ENCODE data around the gene CHRNA10. TPM values are rescaled to one million over a fixed set of nuclear protein-coding genes. Genes with fewer than 3 reads are reported as not detected.

CHRNA10 gene
- total RNA-seq, 1 experiment from 2014 or later, result 2.1 TPM

GRCh38 chr11:3700910-3701309, 29.7 kb upstream of the CHRNA10 start:
- no peak overlapping the region for H3K27ac ChIP-seq (ENCODE audit: low read depth, low read length, poor library complexity, severe bottlenecking)
- peaks cover 64% of the 10 kb centered on the region for H3K36me3 ChIP-seq (ENCODE audit: insufficient read depth, low read length, poor library complexity, severe bottlenecking)
- H3K4me3 ChIP-seq (ENCODE audit: low read depth, low read length, poor library complexity, severe bottlenecking), result no peak overlapping the region
- POLR2A ChIA-PET (ENCODE audit: low non-redundant PET), result no interaction called here
- BruUV-seq (replicated peaks), result no TSS peak
- CTCF ChIA-PET, result no interaction called here
- TF ChIP-seq CTCF (conservative IDR thresholded peaks at IDR 0.05; ENCODE audit: low read depth, low read length) (no peak), EZH2 (IDR thresholded peaks at IDR 0.05; ENCODE audit: borderline replicate concordance, low read depth, low read length, poor library complexity, severe bottlenecking) (no peak)
- no peaks in the 10 kb centered on the region for H3K27me3 ChIP-seq (replicated peaks; ENCODE audit: insufficient read depth, low read depth, low read length, poor library complexity)
- intact Hi-C loops (cut with micrococcal nuclease; ENCODE audit: unreplicated experiment), result no loop called here
- H3K4me1 ChIP-seq (ENCODE audit: insufficient read depth, low read length, poor library complexity, severe bottlenecking), result no peaks in the 10 kb centered on the region
- no peaks in the 10 kb centered on the region for H3K9me3 ChIP-seq (ENCODE audit: low read depth, low read length, poor library complexity, severe bottlenecking)
- no peak for DNase-seq (ENCODE audit: low spot score)

GRCh38 chr11:3700410-3700809, 29.2 kb upstream of the CHRNA10 start:
- ChIA-PET CTCF (no interaction called here), POLR2A (ENCODE audit: low non-redundant PET) (no interaction called here)
- Histone ChIP-seq H3K27ac (ENCODE audit: low read depth, low read length, poor library complexity, severe bottlenecking) (no peak overlapping the region), H3K27me3 (replicated peaks; ENCODE audit: insufficient read depth, low read depth, low read length, poor library complexity) (no peaks in the 10 kb centered on the region), H3K9me3 (ENCODE audit: low read depth, low read length, poor library complexity, severe bottlenecking) (no peaks in the 10 kb centered on the region), H3K4me1 (ENCODE audit: insufficient read depth, low read length, poor library complexity, severe bottlenecking) (no peaks in the 10 kb centered on the region), H3K36me3 (ENCODE audit: insufficient read depth, low read length, poor library complexity, severe bottlenecking) (peaks cover 59% of the 10 kb centered on the region), H3K4me3 (ENCODE audit: low read depth, low read length, poor library complexity, severe bottlenecking) (no peak overlapping the region)
- intact Hi-C loops (cut with micrococcal nuclease; ENCODE audit: unreplicated experiment), result no loop called here
- TF ChIP-seq CTCF (conservative IDR thresholded peaks at IDR 0.05; ENCODE audit: low read depth, low read length), result no peak
- TF ChIP-seq EZH2 (IDR thresholded peaks at IDR 0.05; ENCODE audit: borderline replicate concordance, low read depth, low read length, poor library complexity, severe bottlenecking), result no peak
- DNase-seq (ENCODE audit: low spot score), result no peak
- BruUV-seq (replicated peaks), result no TSS peak

GRCh38 chr11:3686751-3687150, 15.6 kb upstream of the CHRNA10 start:
- H3K9me3 ChIP-seq (ENCODE audit: low read depth, low read length, poor library complexity, severe bottlenecking), result no peaks in the 10 kb centered on the region
- H3K27me3 ChIP-seq (replicated peaks; ENCODE audit: insufficient read depth, low read depth, low read length, poor library complexity), result no peaks in the 10 kb centered on the region
- H3K27ac ChIP-seq (ENCODE audit: low read depth, low read length, poor library complexity, severe bottlenecking), result no peak overlapping the region
- intact Hi-C loops (cut with micrococcal nuclease; ENCODE audit: unreplicated experiment), result no loop called here
- H3K4me3 ChIP-seq (ENCODE audit: low read depth, low read length, poor library complexity, severe bottlenecking), result no peak overlapping the region
- peaks cover 72% of the 10 kb centered on the region for H3K36me3 ChIP-seq (ENCODE audit: insufficient read depth, low read length, poor library complexity, severe bottlenecking)
- no peak for DNase-seq (ENCODE audit: low spot score)
- BruUV-seq (replicated peaks), result no TSS peak
- CTCF ChIA-PET, result no interaction called here
- H3K4me1 ChIP-seq (ENCODE audit: insufficient read depth, low read length, poor library complexity, severe bottlenecking), result no peaks in the 10 kb centered on the region
- TF ChIP-seq CTCF (conservative IDR thresholded peaks at IDR 0.05; ENCODE audit: low read depth, low read length) (no peak), EZH2 (IDR thresholded peaks at IDR 0.05; ENCODE audit: borderline replicate concordance, low read depth, low read length, poor library complexity, severe bottlenecking) (no peak)
- POLR2A ChIA-PET (ENCODE audit: low non-redundant PET), result no interaction called here
